ENCODE data around the gene LRRC27.

Gene LRRC27

GRCh38 chr10:132297526-132297925, 34.5 kb upstream of the LRRC27 start:
- in situ Hi-C loops (cut with MboI; ENCODE audit: low pct_unique_long_range_greater_than_20kb, low sequenced_read_pairs, unreplicated experiment): no loop called here
- DNase-seq (ENCODE audit: low spot score): no peak
- no peak for TF ChIP-seq CTCF (IDR thresholded peaks at IDR 0.05; ENCODE audit: extremely low read depth, insufficient read depth, missing control alignments)

GRCh38 chr10:132298038-132298881, 33.7 kb upstream of the LRRC27 start:
- in situ Hi-C loops (cut with MboI; ENCODE audit: low pct_unique_long_range_greater_than_20kb, low sequenced_read_pairs, unreplicated experiment): no loop called here
- TF ChIP-seq CTCF (IDR thresholded peaks at IDR 0.05; ENCODE audit: extremely low read depth, insufficient read depth, missing control alignments): no peak
- DNase-seq (ENCODE audit: low spot score): no peak

- in situ Hi-C loops (cut with MboI; ENCODE audit: low pct_unique_long_range_greater_than_20kb, low sequenced_read_pairs, unreplicated experiment): no loop called here
- DNase-seq (ENCODE audit: low spot score): no peak
- no peak for TF ChIP-seq CTCF (IDR thresholded peaks at IDR 0.05; ENCODE audit: extremely low read depth, insufficient read depth, missing control alignments)
Measured at GRCh38 chr10:132299371-132300336, 32.3 kb upstream of the LRRC27 start.

- no peak for TF ChIP-seq CTCF (IDR thresholded peaks at IDR 0.05; ENCODE audit: extremely low read depth, insufficient read depth, missing control alignments)
- DNase-seq (ENCODE audit: low spot score): no peak
- in situ Hi-C loops (cut with MboI; ENCODE audit: low pct_unique_long_range_greater_than_20kb, low sequenced_read_pairs, unreplicated experiment): no loop called here
Measured at GRCh38 chr10:132300582-132300981, 31.4 kb upstream of the LRRC27 start.

GRCh38 chr10:132301371-132302330, 30.3 kb upstream of the LRRC27 start:
- no peak for DNase-seq (ENCODE audit: low spot score)
- in situ Hi-C loops (cut with MboI; ENCODE audit: low pct_unique_long_range_greater_than_20kb, low sequenced_read_pairs, unreplicated experiment): no loop called here
- TF ChIP-seq CTCF (IDR thresholded peaks at IDR 0.05; ENCODE audit: extremely low read depth, insufficient read depth, missing control alignments): no peak
